IMR-90 (cell line): ENCODE measurements around the gene ATP1A2. TPM values are rescaled to one million over a fixed set of nuclear protein-coding genes. Genes with fewer than 3 reads are reported as not detected.

ENCODE experiments used
- ATAC-seq: fragments of 200-7000 bp; cut with Tn5 transposase; 2 replicates; pipeline ENCODE4 v1.9.1; 2020; ENCODE audit warnings: low read depth, mild to moderate bottlenecking, moderate library complexity
- BruUV-seq: library from RNA; stranded (reverse); fragments of 400-500 nt; replicated peaks from 2 replicates; lab custom pipeline; 2021; lab: Mats Ljungman, UMichigan
- CTCF ChIA-PET: fragments of 300-600 bp; formaldehyde crosslinking; extraction: SDS; loops from one replicate; lab custom pipeline; 2021; ENCODE audit warnings: antibody characterized with exemption; lab: Yijun Ruan, JAX
- POLR2A ChIA-PET: fragments of 300-600 bp; sonication (Branson Sonifier 250); formaldehyde crosslinking; loops from one replicate; lab custom pipeline; 2022; ENCODE audit warnings: antibody characterized with exemption; ENCODE audit not compliant: unreplicated experiment; lab: Charles Lee
- DNase-seq: peaks from one replicate; pipeline ENCODE4 v3.0.0; 2013
- H2AFZ ChIP-seq: replicated peaks from 2 replicates; pipeline ENCODE3; 2013; ENCODE audit warnings: low read length, mild to moderate bottlenecking; ENCODE audit not compliant: poor library complexity
- H2AK5ac ChIP-seq: 2 replicates; pipeline ENCODE4 v1.6.1; 2013; ENCODE audit warnings: low read depth, low read length, inconsistent platforms
- H2AK9ac ChIP-seq: replicated peaks from 2 replicates; pipeline ENCODE3; 2013; ENCODE audit warnings: mild to moderate bottlenecking, low read depth, low read length, moderate library complexity; ENCODE audit not compliant: poor library complexity
- H2BK120ac ChIP-seq: 2 replicates; pipeline ENCODE4 v1.6.1; 2013; ENCODE audit warnings: low read depth, low read length, inconsistent platforms
- H2BK15ac ChIP-seq: 3 replicates; pipeline ENCODE4 v1.6.1; 2013; ENCODE audit warnings: low read depth, low read length, inconsistent platforms
- H2BK20ac ChIP-seq: 2 replicates; pipeline ENCODE4 v1.6.1; 2013; ENCODE audit warnings: low read depth, mild to moderate bottlenecking, inconsistent platforms, low read length, moderate library complexity
- H2BK5ac ChIP-seq: 2 replicates; pipeline ENCODE4 v1.6.1; 2013; ENCODE audit warnings: mild to moderate bottlenecking, low read depth, low read length, inconsistent platforms; ENCODE audit not compliant: poor library complexity, severe bottlenecking
- H3K14ac ChIP-seq: replicated peaks from 2 replicates; pipeline ENCODE4 v1.6.1; 2013; ENCODE audit warnings: low read depth, low read length, inconsistent platforms
- H3K18ac ChIP-seq: 2 replicates; pipeline ENCODE4 v1.6.1; 2013; ENCODE audit warnings: low read depth, low read length, control low read depth
- H3K23ac ChIP-seq: 2 replicates; pipeline ENCODE4 v1.6.1; 2013; ENCODE audit warnings: low read depth, low read length, inconsistent platforms
- H3K27ac ChIP-seq: 2 replicates; pipeline ENCODE4 v1.5.1; 2013; ENCODE audit warnings: mild to moderate bottlenecking, control low read depth, low read length; ENCODE audit not compliant: insufficient read depth
- H3K27me3 ChIP-seq: 2 replicates; pipeline ENCODE4 v1.6.1; 2013; ENCODE audit warnings: low read length; ENCODE audit not compliant: control insufficient read depth, insufficient read depth
- H3K36me3 ChIP-seq: 2 replicates; pipeline ENCODE4 v1.6.1; 2013; ENCODE audit warnings: low read length, mixed read lengths; ENCODE audit not compliant: control insufficient read depth, insufficient read depth
- H3K4ac ChIP-seq: 2 replicates; pipeline ENCODE4 v1.6.1; 2013; ENCODE audit warnings: low read depth, low read length, inconsistent platforms
- H3K4me1 ChIP-seq: 2 replicates; pipeline ENCODE4 v1.6.1; 2013; ENCODE audit warnings: low read length, mixed read lengths; ENCODE audit not compliant: control insufficient read depth, insufficient read depth
- H3K4me2 ChIP-seq: 2 replicates; pipeline ENCODE4 v1.6.1; 2013; ENCODE audit warnings: low read depth, mild to moderate bottlenecking, control low read depth, low read length, moderate library complexity
- H3K4me3 ChIP-seq: 2 replicates; pipeline ENCODE4 v1.5.1; 2013; ENCODE audit warnings: low read depth, mild to moderate bottlenecking, control low read depth, low read length, moderate library complexity; ENCODE audit not compliant: insufficient read depth
- H3K56ac ChIP-seq: 2 replicates; pipeline ENCODE4 v1.6.1; 2013; ENCODE audit warnings: low read length, inconsistent platforms; ENCODE audit not compliant: insufficient read depth; ENCODE audit errors: extremely low read depth
- H3K79me1 ChIP-seq, 2 experiments: 2 replicates each; pipeline ENCODE4 v1.6.1; 2013; ENCODE audit warnings: low read length in 2 of 2, inconsistent platforms in 1 of 2, low read depth in 1 of 2
- H3K9ac ChIP-seq: 2 replicates; pipeline ENCODE4 v1.6.1; 2013; ENCODE audit warnings: low read depth, low read length, control low read depth
- H3K9me1 ChIP-seq: 2 replicates; pipeline ENCODE4 v1.6.1; 2013; ENCODE audit warnings: low read length, inconsistent platforms; ENCODE audit not compliant: insufficient read depth
- H3K9me3 ChIP-seq: 2 replicates; pipeline ENCODE4 v1.6.1; 2013; ENCODE audit warnings: low read length; ENCODE audit not compliant: control insufficient read depth, insufficient read depth
- H4K20me1 ChIP-seq: 2 replicates; pipeline ENCODE4 v1.6.1; 2013; ENCODE audit warnings: low read length, inconsistent platforms; ENCODE audit not compliant: insufficient read depth
- H4K5ac ChIP-seq: 2 replicates; pipeline ENCODE4 v1.6.1; 2013; ENCODE audit warnings: mild to moderate bottlenecking, low read depth, low read length, control low read depth
- H4K8ac ChIP-seq, 2 experiments: 2 replicates each; pipeline ENCODE4 v1.6.1; 2013; ENCODE audit warnings: low read depth in 2 of 2, low read length in 2 of 2, control low read depth in 1 of 2, inconsistent platforms in 1 of 2
- H4K91ac ChIP-seq: 2 replicates; pipeline ENCODE4 v1.6.1; 2013; ENCODE audit warnings: low read depth, low read length, inconsistent platforms; ENCODE audit not compliant: insufficient read depth
- BHLHE40 ChIP-seq: fragments of 150-350 bp; IDR thresholded peaks from 2 replicates; pipeline ENCODE4 v1.6.1; 2016; ENCODE audit warnings: mild to moderate bottlenecking, low read depth, low read length
- CEBPB ChIP-seq: IDR thresholded peaks from 2 replicates; pipeline ENCODE4 v1.6.1; 2012; ENCODE audit warnings: low read depth, low read length, improper control_type of control experiment
- CHD1 ChIP-seq: IDR thresholded peaks from 2 replicates; pipeline ENCODE4 v1.6.1; 2012; ENCODE audit warnings: low read depth, low read length, improper control_type of control experiment
- CTCF ChIP-seq: conservative IDR thresholded peaks from 2 replicates; pipeline ENCODE4 v1.5.1; 2012; ENCODE audit warnings: mild to moderate bottlenecking, low read depth, low read length, improper control_type of control experiment
- ELK1 ChIP-seq: fragments of 150-350 bp; IDR thresholded peaks from 2 replicates; pipeline ENCODE4 v1.6.1; 2016; ENCODE audit warnings: low read depth, mild to moderate bottlenecking, low read length, moderate library complexity, borderline replicate concordance
- FOS ChIP-seq: fragments of 150-350 bp; IDR thresholded peaks from 2 replicates; pipeline ENCODE4 v1.6.1; 2016; ENCODE audit warnings: low read depth, low read length
- MAFK ChIP-seq: IDR thresholded peaks from 2 replicates; pipeline ENCODE4 v1.6.1; 2012; ENCODE audit warnings: low read depth, low read length, improper control_type of control experiment
- MAZ ChIP-seq: IDR thresholded peaks from 2 replicates; pipeline ENCODE4 v1.6.1; 2012; ENCODE audit warnings: low read depth, mild to moderate bottlenecking, low read length, improper control_type of control experiment, moderate library complexity, borderline replicate concordance
- MXI1 ChIP-seq: IDR thresholded peaks from 2 replicates; pipeline ENCODE4 v1.6.1; 2012; ENCODE audit warnings: low read depth, mild to moderate bottlenecking, low read length, moderate library complexity, borderline replicate concordance
- NFE2L2 ChIP-seq: fragments of 150-350 bp; IDR thresholded peaks from 2 replicates; pipeline ENCODE4 v1.6.1; 2016; ENCODE audit warnings: low read depth, mild to moderate bottlenecking, low read length
- POLR2A ChIP-seq: IDR thresholded peaks from 2 replicates; pipeline ENCODE4 v1.6.1; 2012; ENCODE audit warnings: mild to moderate bottlenecking, low read depth, low read length
- RAD21 ChIP-seq: IDR thresholded peaks from 2 replicates; pipeline ENCODE4 v1.6.1; 2012; ENCODE audit warnings: low read length, improper control_type of control experiment
- RCOR1 ChIP-seq: IDR thresholded peaks from 2 replicates; pipeline ENCODE4 v1.6.1; 2012; ENCODE audit warnings: mild to moderate bottlenecking, low read length, improper control_type of control experiment; ENCODE audit not compliant: insufficient replicate concordance
- RFX5 ChIP-seq: IDR thresholded peaks from 2 replicates; pipeline ENCODE4 v1.8.0; 2012; ENCODE audit warnings: low read depth, mild to moderate bottlenecking, low read length, moderate library complexity
- SMC3 ChIP-seq: fragments of 150-350 bp; IDR thresholded peaks from 2 replicates; pipeline ENCODE4 v1.6.1; 2016; ENCODE audit warnings: low read depth, mild to moderate bottlenecking, antibody characterized with exemption, low read length, moderate library complexity
- WGBS, 2 experiments: methylation state at CpG; one replicate each; pipeline versions ENCODE4 v1.1.5 to v1.1.7; 2013; ENCODE audit warnings: missing lambda C conversion rate in 2 of 2; ENCODE audit not compliant: insufficient read length in 1 of 2; ENCODE audit errors: extremely low coverage in 2 of 2; 5-methylcytosine and 5-hydroxymethylcytosine counted together
- dilution Hi-C: fragments of 300-500 bp; cut with HindIII; formaldehyde crosslinking; loops from one replicate; pipeline ENCODE4 v1.14.3; 2018; ENCODE audit warnings: low sequenced_read_pairs; ENCODE audit not compliant: unreplicated experiment
- in situ Hi-C: fragments of 300-500 bp; cut with MboI; formaldehyde crosslinking; loops from 3 replicates; pipeline ENCODE4 v1.14.3; 2019; ENCODE audit warnings: low sequenced_read_pairs, inconsistent platforms, mixed read lengths
- intact Hi-C: fragments of 100-400 bp; cut with micrococcal nuclease; formaldehyde crosslinking; loops from 2 replicates; pipeline ENCODE4 v1.10.0; 2022
- polyA plus RNA-seq, 3 experiments: library from polyadenylated mRNA; depleted of rRNA; stranded (reverse); fragments of >200 nt; gene quantifications; 2 replicates each; pipeline ENCODE4 v1.2.3, GENCODE V29; 2012; ENCODE audit warnings: low replicate concordance in 1 of 3
- total RNA-seq: library from RNA; depleted of rRNA; stranded (reverse); fragments of >200 nt; gene quantifications from 2 replicates; pipeline ENCODE4 v1.2.3, GENCODE V29; 2012
- TF ChIP-seq, protein P1 (sequence below): fragments of 150-350 bp; IDR thresholded peaks from 2 replicates; pipeline ENCODE4 v1.6.1; 2017; ENCODE audit warnings: mild to moderate bottlenecking, antibody characterized with exemption, low read length, low read depth

The ATP1A2 gene
- total and polyA plus RNA-seq, 2 of the 4 experiments (the other 2 are of a cell fraction) = under 0.01 to 0.15 TPM

- H4K8ac ChIP-seq = no peak overlapping the region
- no peak overlapping the region for H3K23ac ChIP-seq
- ATAC-seq (no peak), DNase-seq (no peak)
- no CpG with 5 or more reads among the region's 11 CpGs for WGBS, 2 experiments
- ChIA-PET CTCF (no interaction called here), POLR2A (no interaction called here)
- H3K9me3 ChIP-seq = no peaks in the 10 kb centered on the region
- H3K4me2 ChIP-seq = no peak overlapping the region
- H3K27ac ChIP-seq = no peak overlapping the region
- TF ChIP-seq CTCF (no peak), RFX5 (no peak), NFE2L2 (no peak), RAD21 (no peak), POLR2A (no peak), MAFK (no peak), MXI1 (no peak), BHLHE40 (no peak), RCOR1 (no peak), CHD1 (no peak), ELK1 (no peak), MAZ (no peak), SMC3 (no peak), FOS (no peak), CEBPB (no peak)
- TF ChIP-seq, protein P1, sequence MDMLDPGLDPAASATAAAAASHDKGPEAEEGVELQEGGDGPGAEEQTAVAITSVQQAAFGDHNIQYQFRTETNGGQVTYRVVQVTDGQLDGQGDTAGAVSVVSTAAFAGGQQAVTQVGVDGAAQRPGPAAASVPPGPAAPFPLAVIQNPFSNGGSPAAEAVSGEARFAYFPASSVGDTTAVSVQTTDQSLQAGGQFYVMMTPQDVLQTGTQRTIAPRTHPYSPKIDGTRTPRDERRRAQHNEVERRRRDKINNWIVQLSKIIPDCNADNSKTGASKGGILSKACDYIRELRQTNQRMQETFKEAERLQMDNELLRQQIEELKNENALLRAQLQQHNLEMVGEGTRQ = no peak
- no peak overlapping the region for H3K4me3 ChIP-seq
- no peak overlapping the region for H4K91ac ChIP-seq
- no TSS peak for BruUV-seq
- H4K5ac ChIP-seq = no peak overlapping the region
- H2BK15ac ChIP-seq = no peak overlapping the region
- no peak overlapping the region for H2AFZ ChIP-seq
- dilution Hi-C loops = no loop called here
- no peaks in the 10 kb centered on the region for H3K36me3 ChIP-seq
- H3K18ac ChIP-seq = no peak overlapping the region
- no peaks in the 10 kb centered on the region for H3K79me1 ChIP-seq
- no peak overlapping the region for H3K9ac ChIP-seq
- H3K4ac ChIP-seq = no peak overlapping the region
- H3K56ac ChIP-seq = no peak overlapping the region
- peaks cover 23% of the 10 kb centered on the region for H3K27me3 ChIP-seq
- no peak overlapping the region for H2AK5ac ChIP-seq
- in situ Hi-C loops = no loop called here
- peaks cover 9% of the 10 kb centered on the region for H3K4me1 ChIP-seq
- peaks cover 15% of the 10 kb centered on the region for H3K9me1 ChIP-seq
- H2BK5ac ChIP-seq = no peak overlapping the region
- intact Hi-C loops = no loop called here
- H2AK9ac ChIP-seq = no peak overlapping the region
- no peaks in the 10 kb centered on the region for H4K20me1 ChIP-seq
- H3K14ac ChIP-seq = no peak overlapping the region
- H2BK120ac ChIP-seq = no peak overlapping the region
- H2BK20ac ChIP-seq = no peak overlapping the region
Observed at GRCh38 chr1:160129966-160130365, 14.4 kb downstream of the ATP1A2 start.
